H1 (cell line): ENCODE results near the gene UROC1.

ENCODE experiments used
- BRCA1 ChIP-seq: IDR thresholded peaks from 2 replicates; pipeline ENCODE4 v1.6.1; 2012; ENCODE audit warnings: low read depth, low read length, improper control_type of control experiment
- CHD2 ChIP-seq: IDR thresholded peaks from 2 replicates; pipeline ENCODE4 v1.6.1; 2012; ENCODE audit warnings: low read length, improper control_type of control experiment
- CTBP2 ChIP-seq: IDR thresholded peaks from 2 replicates; pipeline ENCODE4 v1.7.0; 2011; ENCODE audit warnings: borderline replicate concordance, mild to moderate bottlenecking, moderate library complexity, mixed read lengths, low read length; ENCODE audit not compliant: insufficient read depth, insufficient read length
- CTCF ChIP-seq, 3 experiments: IDR thresholded peaks; 1 replicate in 2 of 3; 2 replicates in 1 of 3; pipeline versions ENCODE4 v1.5.1 to v1.6.1; 2011; ENCODE audit warnings: low read length in 3 of 3, mild to moderate bottlenecking in 3 of 3, inconsistent platforms in 2 of 3, low read depth in 1 of 3, moderate library complexity in 1 of 3; ENCODE audit not compliant: insufficient read depth in 1 of 3; ENCODE audit errors: control extremely low read depth in 1 of 3
- KDM5A ChIP-seq: fragments of 200-600 bp; IDR thresholded peaks from 2 replicates; pipeline ENCODE4 v1.7.1; 2012; ENCODE audit warnings: mild to moderate bottlenecking, low read length, inconsistent platforms, mixed read lengths
- POLR2A ChIP-seq, 2 experiments: IDR thresholded peaks; 1 replicate in 1 of 2; 2 replicates in 1 of 2; pipeline ENCODE4 v1.6.1; 2011; ENCODE audit warnings: low read depth in 2 of 2, low read length in 2 of 2, mild to moderate bottlenecking in 2 of 2; ENCODE audit errors: control extremely low read depth in 1 of 2
- RFX5 ChIP-seq: IDR thresholded peaks from 2 replicates; pipeline ENCODE4 v1.6.1; 2011; ENCODE audit warnings: low read depth, low read length, improper control_type of control experiment, borderline replicate concordance
- YY1 ChIP-seq: IDR thresholded peaks from 2 replicates; pipeline ENCODE4 v1.6.1; 2011; ENCODE audit warnings: low read depth, mild to moderate bottlenecking, low read length

DNA sequence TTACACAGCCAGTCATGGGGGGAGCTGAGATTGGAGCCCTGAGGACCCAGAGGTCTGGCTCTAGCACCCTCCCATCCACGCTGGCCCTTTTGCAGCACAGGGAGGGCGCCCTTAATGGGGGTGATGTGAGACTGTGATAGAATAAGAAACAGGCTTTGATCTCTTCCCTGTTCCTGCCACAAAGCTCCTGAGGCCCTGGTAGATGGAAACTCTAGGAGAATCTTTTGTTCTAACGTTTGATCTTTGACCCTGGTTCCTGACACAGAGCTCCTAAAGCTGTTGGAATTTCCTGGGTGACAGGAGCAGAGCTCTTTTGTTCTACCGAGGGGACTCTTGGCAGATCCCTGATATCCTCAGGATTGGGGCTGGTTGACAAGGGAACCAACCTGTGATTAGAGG is 1.2 kb upstream of the UROC1 start:
- TF ChIP-seq KDM5A = no peak
- no peak for TF ChIP-seq POLR2A (IDR thresholded peaks at IDR 0.05; ENCODE audit: control extremely low read depth in 1 of 2, low read depth in 2 of 2, low read length in 2 of 2)
- no peak for TF ChIP-seq BRCA1
- TF ChIP-seq CTCF (IDR thresholded peaks at IDR 0.05; ENCODE audit: control extremely low read depth in 1 of 3, insufficient read depth in 1 of 3, low read depth in 1 of 3, low read length in 3 of 3) = no peak
- no peak for TF ChIP-seq CTBP2
- TF ChIP-seq YY1 = no peak
- TF ChIP-seq RFX5 = no peak
- TF ChIP-seq CHD2 = no peak
